HG03571 (cell line): ENCODE results near the gene IQCH.
"Not testable (repeated sequence)": the region's sequence is repeated elsewhere in the genome, so short reads cannot be mapped to it uniquely, and the experiment has no call there.

Experiments
- ATAC-seq: cut with Tn5 transposase; IDR thresholded peaks from one replicate; pipeline ENCODE4 v1.9.1; 2021; ENCODE audit not compliant: unreplicated experiment

Gene IQCH

GRCh38 chr15:67350042-67350441 is 95.5 kb downstream of the IQCH start:
- ATAC-seq: no peak

GRCh38 chr15:67358391-67358790 is 103.8 kb downstream of the IQCH start:
- ATAC-seq: no peak

GRCh38 chr15:67358812-67359211 is 104.2 kb downstream of the IQCH start:
- ATAC-seq: no peak

- no peak for ATAC-seq
These were observed 105.0 kb downstream of the IQCH start for GRCh38 chr15:67359431-67360079.

GRCh38 chr15:67361100-67361499 is 106.5 kb downstream of the IQCH start:
- ATAC-seq: no peak

GRCh38 chr15:67363712-67364111 is 109.1 kb downstream of the IQCH start:
- ATAC-seq: not testable (repeated sequence)

- ATAC-seq: no peak
These were observed 111.4 kb downstream of the IQCH start for GRCh38 chr15:67365994-67366393.

- no peak for ATAC-seq
These were observed 112.3 kb downstream of the IQCH start for GRCh38 chr15:67366904-67367303.

- ATAC-seq: no peak
These were observed 114.9 kb downstream of the IQCH start for GRCh38 chr15:67369359-67369998.

- no peak for ATAC-seq
These were observed 115.8 kb downstream of the IQCH start for GRCh38 chr15:67370206-67370954.

- no peak for ATAC-seq
These were observed 118.0 kb downstream of the IQCH start for GRCh38 chr15:67372543-67372942.

GRCh38 chr15:67372986-67373675 is 118.5 kb downstream of the IQCH start:
- no peak for ATAC-seq

- no peak for ATAC-seq
These were observed 119.4 kb downstream of the IQCH start for GRCh38 chr15:67373971-67374370.

- no peak for ATAC-seq
These were observed 124.9 kb downstream of the IQCH start for GRCh38 chr15:67379530-67379929.

- ATAC-seq: no peak
These were observed 126.3 kb downstream of the IQCH start for GRCh38 chr15:67380921-67381320.

- ATAC-seq: no peak
These were observed 126.9 kb downstream of the IQCH start for GRCh38 chr15:67381416-67382045.

GRCh38 chr15:67382723-67383122 is 128.1 kb downstream of the IQCH start:
- ATAC-seq: no peak

GRCh38 chr15:67383899-67384298 is 129.3 kb downstream of the IQCH start:
- ATAC-seq: no peak

GRCh38 chr15:67384761-67385160 is 130.2 kb downstream of the IQCH start:
- ATAC-seq: no peak

GRCh38 chr15:67385971-67386370 is 131.4 kb downstream of the IQCH start:
- no peak for ATAC-seq

- no peak for ATAC-seq
These were observed 132.4 kb downstream of the IQCH start for GRCh38 chr15:67386947-67387346.
